Colonic mucosa (tissue), 4 donors: ENCODE results near the gene WDR64. TPM values are rescaled to one million over a fixed set of nuclear protein-coding genes. Genes with fewer than 3 reads are reported as not detected.

Source experiments
- DNase-seq: peaks from one replicate; pipeline ENCODE4 v3.0.0-alpha.2; 2020
- H3K27ac ChIP-seq: fragments of 200-600 bp; one replicate; pipeline ENCODE4 v1.8.0; 2021
- H3K27me3 ChIP-seq: fragments of 200-600 bp; one replicate; pipeline ENCODE4 v1.8.0; 2021
- H3K36me3 ChIP-seq: fragments of 200-600 bp; one replicate; pipeline ENCODE4 v1.8.0; 2021
- H3K4me1 ChIP-seq: fragments of 200-600 bp; one replicate; pipeline ENCODE4 v1.8.0; 2021; ENCODE audit warnings: mild to moderate bottlenecking
- H3K4me3 ChIP-seq: fragments of 200-600 bp; one replicate; pipeline ENCODE4 v1.8.0; 2021
- H3K9ac ChIP-seq, 2 donors: one replicate each; pipeline ENCODE4 v1.7.0; 2013; ENCODE audit warnings: control low read depth in 2 of 2, low read depth in 2 of 2, low read length in 2 of 2
- H3K9me3 ChIP-seq: fragments of 200-600 bp; one replicate; pipeline ENCODE4 v1.8.0; 2021
- CTCF ChIP-seq: fragments of 200-600 bp; IDR thresholded peaks from one replicate; pipeline ENCODE4 v1.8.0; 2022; ENCODE audit warnings: antibody characterized with exemption, mild to moderate bottlenecking
- intact Hi-C: fragments of 100-400 bp; cut with DNase I; formaldehyde crosslinking; loops from one replicate; pipeline ENCODE4 v1.14.1; 2022
- total RNA-seq, 2 donors: library from RNA; stranded (reverse); fragmentation: NEBNext Ultra II Directional in 1 of 2; extraction: Animal tissue kit (Norgen Biotek cat#: 25700) in 1 of 2; gene quantifications; one replicate each; pipeline ENCODE4 v1.2.1, GENCODE V29; 2021
- donor health status: healthy.
- donor health status: DM: no; HTN: no; CAD: no.
- donor health status: DM: no; HTN: no; CAD: no.

The WDR64 gene
- total RNA-seq, 2 donors from 2014 or later: not detected

GRCh38 chr1:241637604-241638003, 14.5 kb upstream of the WDR64 start:
- intact Hi-C loops: no loop called here
- no peak overlapping the region for H3K9ac ChIP-seq
- TF ChIP-seq CTCF: no peak
- DNase-seq: no peak
- H3K27me3 ChIP-seq: no peaks in the 10 kb centered on the region
- H3K4me1 ChIP-seq: no peaks in the 10 kb centered on the region
- H3K9me3 ChIP-seq: no peaks in the 10 kb centered on the region
- H3K27ac ChIP-seq: no peak overlapping the region
- no peak overlapping the region for H3K4me3 ChIP-seq
- no peaks in the 10 kb centered on the region for H3K36me3 ChIP-seq

GRCh38 chr1:241638099-241638682, 13.9 kb upstream of the WDR64 start:
- intact Hi-C loops: no loop called here
- Histone ChIP-seq H3K4me1 (no peaks in the 10 kb centered on the region), H3K36me3 (no peaks in the 10 kb centered on the region), H3K9ac (no peak overlapping the region), H3K4me3 (no peak overlapping the region), H3K9me3 (no peaks in the 10 kb centered on the region), H3K27ac (no peak overlapping the region), H3K27me3 (no peaks in the 10 kb centered on the region)
- TF ChIP-seq CTCF: no peak
- DNase-seq: no peak

DNA sequence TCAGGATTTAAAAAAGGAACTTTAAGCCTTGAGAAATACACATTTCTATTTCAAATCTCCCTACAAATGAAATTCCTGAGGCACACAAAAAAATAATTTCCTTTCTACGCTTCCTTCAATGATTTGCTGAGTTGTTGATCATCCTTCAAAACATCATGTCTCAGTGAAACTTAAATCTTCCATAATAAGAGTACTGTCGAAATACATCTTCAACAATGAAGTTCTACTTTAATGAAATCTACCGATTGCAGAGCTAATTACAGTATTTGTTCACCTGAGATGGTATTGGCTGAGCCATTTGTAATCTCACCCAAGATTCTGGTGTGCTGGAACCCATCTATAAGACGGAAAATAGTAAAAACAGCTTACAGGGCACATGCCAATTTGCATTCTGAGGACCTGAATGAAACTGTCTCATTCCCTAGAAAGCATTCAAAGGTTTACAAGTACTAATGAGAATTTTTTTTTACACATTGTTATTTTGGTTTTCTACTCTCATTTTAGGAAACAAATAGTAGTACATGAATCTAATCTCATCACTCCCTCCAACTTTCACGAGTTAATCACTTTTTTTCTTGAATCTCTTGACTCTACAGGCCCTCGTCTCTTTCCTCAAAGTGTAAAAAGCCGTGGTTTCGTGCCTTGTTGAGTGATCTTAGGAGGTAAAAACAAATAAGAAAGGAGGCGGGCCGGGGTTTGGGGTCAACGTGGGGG, 13.0 kb upstream of the WDR64 start:
- H3K9me3 ChIP-seq: no peaks in the 10 kb centered on the region
- H3K36me3 ChIP-seq: no peaks in the 10 kb centered on the region
- no peak for TF ChIP-seq CTCF
- H3K9ac ChIP-seq: peak overlapping the region; percentile 5 to 85
- no peaks in the 10 kb centered on the region for H3K27me3 ChIP-seq
- no peak for DNase-seq
- intact Hi-C loops: no loop called here
- H3K4me3 ChIP-seq: peak overlapping the region; percentile 82
- peak overlapping the region; percentile 78 for H3K27ac ChIP-seq
- H3K4me1 ChIP-seq: no peaks in the 10 kb centered on the region

GRCh38 chr1:241639623-241640148, 12.4 kb upstream of the WDR64 start:
- peak overlapping the region; percentile 77 to 85 for H3K9ac ChIP-seq
- H3K27ac ChIP-seq: peak overlapping the region; percentile 78
- intact Hi-C loops: no loop called here
- no peaks in the 10 kb centered on the region for H3K9me3 ChIP-seq
- H3K4me1 ChIP-seq: no peaks in the 10 kb centered on the region
- H3K27me3 ChIP-seq: no peaks in the 10 kb centered on the region
- no peak for TF ChIP-seq CTCF
- peak overlapping the region; percentile 82 for H3K4me3 ChIP-seq
- no peaks in the 10 kb centered on the region for H3K36me3 ChIP-seq
- peak; percentile 45 for DNase-seq

- Histone ChIP-seq H3K4me1 (no peaks in the 10 kb centered on the region), H3K9ac (peak within 1 kb of the TSS; percentile 77 to 85), H3K27ac (peak within 1 kb of the TSS; percentile 78), H3K27me3 (no peaks in the 10 kb centered on the region), H3K36me3 (no peaks in the 10 kb centered on the region), H3K9me3 (no peaks in the 10 kb centered on the region), H3K4me3 (peak within 1 kb of the TSS; percentile 82)
- DNase-seq: peak; percentile 96
- intact Hi-C loops: no loop called here
- TF ChIP-seq CTCF: no peak
Observed at GRCh38 chr1:241640149-241640866, 11.8 kb upstream of the WDR64 start, which contains the start of the genes CHML and OPN3. TSS of gene CHML (minus strand) at chr1:241640369. CDS start at chr1:241635766, 4,603 bp downstream. TSS of gene OPN3 (minus strand) at chr1:241640369. CDS start at chr1:241640254, 115 bp downstream.
